ENCODE data around the gene PLEKHM1.
"Not testable (repeated sequence)": the region's sequence is repeated elsewhere in the genome, so short reads cannot be mapped to it uniquely, and the experiment has no call there.

PLEKHM1 gene

GRCh38 chr17:45490615-45491433 is at the start of gene PLEKHM1:
Gene PLEKHM1 (minus strand): TSS chr17:45490721. CDS start chr17:45482484, 8,237 bp downstream.
- Histone ChIP-seq H3K27ac (ENCODE audit: low read depth, low read length) (peak within 1 kb of the TSS; percentile 44), H3K4me3 (ENCODE audit: low read depth in 1 of 2, low read length in 2 of 2) (peak within 1 kb of the TSS; percentile 52 to 57)
- not testable (repeated sequence) for H3K9ac ChIP-seq (ENCODE audit: low read length); H3K9me3 ChIP-seq (ENCODE audit: low read length); H3K36me3 ChIP-seq (ENCODE audit: insufficient read depth, low read length); H3K27me3 ChIP-seq (ENCODE audit: control insufficient read depth in 1 of 2, insufficient read depth in 2 of 2, low read length in 2 of 2); H3K4me1 ChIP-seq (ENCODE audit: insufficient read depth, low read length)

GRCh38 chr17:45538168-45538567 is 47.6 kb upstream of the PLEKHM1 start:
- not testable (repeated sequence) for H3K4me3 ChIP-seq (ENCODE audit: low read depth in 1 of 2, low read length in 2 of 2); H3K27me3 ChIP-seq (ENCODE audit: control insufficient read depth in 1 of 2, insufficient read depth in 2 of 2, low read length in 2 of 2); H3K4me1 ChIP-seq (ENCODE audit: insufficient read depth, low read length); H3K36me3 ChIP-seq (ENCODE audit: insufficient read depth, low read length); H3K27ac ChIP-seq (ENCODE audit: low read depth, low read length); H3K9ac ChIP-seq (ENCODE audit: low read length); H3K9me3 ChIP-seq (ENCODE audit: low read length)

GRCh38 chr17:45506072-45506471 is 15.6 kb upstream of the PLEKHM1 start:
- not testable (repeated sequence) for H3K9ac ChIP-seq (ENCODE audit: low read length)

GRCh38 chr17:45505183-45505582 is 14.7 kb upstream of the PLEKHM1 start:
- not testable (repeated sequence) for H3K27ac ChIP-seq (ENCODE audit: low read depth, low read length); H3K9me3 ChIP-seq (ENCODE audit: low read length); H3K36me3 ChIP-seq (ENCODE audit: insufficient read depth, low read length); H3K4me3 ChIP-seq (ENCODE audit: low read depth in 1 of 2, low read length in 2 of 2); H3K9ac ChIP-seq (ENCODE audit: low read length); H3K27me3 ChIP-seq (ENCODE audit: control insufficient read depth in 1 of 2, insufficient read depth in 2 of 2, low read length in 2 of 2); H3K4me1 ChIP-seq (ENCODE audit: insufficient read depth, low read length)

More at GRCh38 chr17:45506072-45506471, 15.6 kb upstream of the PLEKHM1 start:
- not testable (repeated sequence) for H3K9me3 ChIP-seq (ENCODE audit: low read length); H3K27ac ChIP-seq (ENCODE audit: low read depth, low read length); H3K36me3 ChIP-seq (ENCODE audit: insufficient read depth, low read length); H3K4me1 ChIP-seq (ENCODE audit: insufficient read depth, low read length); H3K27me3 ChIP-seq (ENCODE audit: control insufficient read depth in 1 of 2, insufficient read depth in 2 of 2, low read length in 2 of 2); H3K4me3 ChIP-seq (ENCODE audit: low read depth in 1 of 2, low read length in 2 of 2)

- not testable (repeated sequence) for H3K9me3 ChIP-seq (ENCODE audit: low read length); H3K4me3 ChIP-seq (ENCODE audit: low read depth in 1 of 2, low read length in 2 of 2); H3K36me3 ChIP-seq (ENCODE audit: insufficient read depth, low read length); H3K9ac ChIP-seq (ENCODE audit: low read length); H3K27ac ChIP-seq (ENCODE audit: low read depth, low read length); H3K4me1 ChIP-seq (ENCODE audit: insufficient read depth, low read length); H3K27me3 ChIP-seq (ENCODE audit: control insufficient read depth in 1 of 2, insufficient read depth in 2 of 2, low read length in 2 of 2)
These were observed 10.7 kb upstream of the PLEKHM1 start for GRCh38 chr17:45501092-45501707.

GRCh38 chr17:45500478-45500877 is 10.0 kb upstream of the PLEKHM1 start:
- H3K27ac ChIP-seq (ENCODE audit: low read depth, low read length); H3K9me3 ChIP-seq (ENCODE audit: low read length); H3K36me3 ChIP-seq (ENCODE audit: insufficient read depth, low read length); H3K4me1 ChIP-seq (ENCODE audit: insufficient read depth, low read length); H3K4me3 ChIP-seq (ENCODE audit: low read depth in 1 of 2, low read length in 2 of 2); H3K9ac ChIP-seq (ENCODE audit: low read length); H3K27me3 ChIP-seq (ENCODE audit: control insufficient read depth in 1 of 2, insufficient read depth in 2 of 2, low read length in 2 of 2): not testable (repeated sequence)

GRCh38 chr17:45499208-45499607 is 8.7 kb upstream of the PLEKHM1 start:
- not testable (repeated sequence) for H3K4me3 ChIP-seq (ENCODE audit: low read depth in 1 of 2, low read length in 2 of 2); H3K27me3 ChIP-seq (ENCODE audit: control insufficient read depth in 1 of 2, insufficient read depth in 2 of 2, low read length in 2 of 2); H3K36me3 ChIP-seq (ENCODE audit: insufficient read depth, low read length); H3K4me1 ChIP-seq (ENCODE audit: insufficient read depth, low read length); H3K9me3 ChIP-seq (ENCODE audit: low read length); H3K27ac ChIP-seq (ENCODE audit: low read depth, low read length); H3K9ac ChIP-seq (ENCODE audit: low read length)

- not testable (repeated sequence) for H3K4me1 ChIP-seq (ENCODE audit: insufficient read depth, low read length); H3K9me3 ChIP-seq (ENCODE audit: low read length); H3K9ac ChIP-seq (ENCODE audit: low read length); H3K27me3 ChIP-seq (ENCODE audit: control insufficient read depth in 1 of 2, insufficient read depth in 2 of 2, low read length in 2 of 2); H3K36me3 ChIP-seq (ENCODE audit: insufficient read depth, low read length); H3K4me3 ChIP-seq (ENCODE audit: low read depth in 1 of 2, low read length in 2 of 2); H3K27ac ChIP-seq (ENCODE audit: low read depth, low read length)
These were observed 7.9 kb upstream of the PLEKHM1 start for GRCh38 chr17:45498377-45498776.

GRCh38 chr17:45497449-45497848 is 6.9 kb upstream of the PLEKHM1 start:
- H3K4me1 ChIP-seq (ENCODE audit: insufficient read depth, low read length); H3K9me3 ChIP-seq (ENCODE audit: low read length); H3K27ac ChIP-seq (ENCODE audit: low read depth, low read length); H3K9ac ChIP-seq (ENCODE audit: low read length); H3K27me3 ChIP-seq (ENCODE audit: control insufficient read depth in 1 of 2, insufficient read depth in 2 of 2, low read length in 2 of 2); H3K4me3 ChIP-seq (ENCODE audit: low read depth in 1 of 2, low read length in 2 of 2); H3K36me3 ChIP-seq (ENCODE audit: insufficient read depth, low read length): not testable (repeated sequence)

GRCh38 chr17:45496507-45496906 is 6.0 kb upstream of the PLEKHM1 start:
- not testable (repeated sequence) for H3K9ac ChIP-seq (ENCODE audit: low read length); H3K27me3 ChIP-seq (ENCODE audit: control insufficient read depth in 1 of 2, insufficient read depth in 2 of 2, low read length in 2 of 2); H3K36me3 ChIP-seq (ENCODE audit: insufficient read depth, low read length)

GRCh38 chr17:45494556-45494955 is 4.0 kb upstream of the PLEKHM1 start:
- H3K9ac ChIP-seq (ENCODE audit: low read length); H3K4me3 ChIP-seq (ENCODE audit: low read depth in 1 of 2, low read length in 2 of 2); H3K27me3 ChIP-seq (ENCODE audit: control insufficient read depth in 1 of 2, insufficient read depth in 2 of 2, low read length in 2 of 2); H3K4me1 ChIP-seq (ENCODE audit: insufficient read depth, low read length); H3K36me3 ChIP-seq (ENCODE audit: insufficient read depth, low read length); H3K9me3 ChIP-seq (ENCODE audit: low read length); H3K27ac ChIP-seq (ENCODE audit: low read depth, low read length): not testable (repeated sequence)

More at GRCh38 chr17:45496507-45496906, 6.0 kb upstream of the PLEKHM1 start:
- not testable (repeated sequence) for H3K27ac ChIP-seq (ENCODE audit: low read depth, low read length); H3K9me3 ChIP-seq (ENCODE audit: low read length); H3K4me1 ChIP-seq (ENCODE audit: insufficient read depth, low read length); H3K4me3 ChIP-seq (ENCODE audit: low read depth in 1 of 2, low read length in 2 of 2)

GRCh38 chr17:45492156-45492555 is 1.6 kb upstream of the PLEKHM1 start:
- H3K9ac ChIP-seq (ENCODE audit: low read length); H3K27ac ChIP-seq (ENCODE audit: low read depth, low read length); H3K4me3 ChIP-seq (ENCODE audit: low read depth in 1 of 2, low read length in 2 of 2): not testable (repeated sequence)

More at GRCh38 chr17:45492156-45492555, 1.6 kb upstream of the PLEKHM1 start:
- H3K36me3 ChIP-seq (ENCODE audit: insufficient read depth, low read length); H3K27me3 ChIP-seq (ENCODE audit: control insufficient read depth in 1 of 2, insufficient read depth in 2 of 2, low read length in 2 of 2); H3K4me1 ChIP-seq (ENCODE audit: insufficient read depth, low read length); H3K9me3 ChIP-seq (ENCODE audit: low read length): not testable (repeated sequence)

All from muscle layer of colon (tissue), 2 donors.